ENCODE results near the gene VEGFA.

VEGFA gene

DNA sequence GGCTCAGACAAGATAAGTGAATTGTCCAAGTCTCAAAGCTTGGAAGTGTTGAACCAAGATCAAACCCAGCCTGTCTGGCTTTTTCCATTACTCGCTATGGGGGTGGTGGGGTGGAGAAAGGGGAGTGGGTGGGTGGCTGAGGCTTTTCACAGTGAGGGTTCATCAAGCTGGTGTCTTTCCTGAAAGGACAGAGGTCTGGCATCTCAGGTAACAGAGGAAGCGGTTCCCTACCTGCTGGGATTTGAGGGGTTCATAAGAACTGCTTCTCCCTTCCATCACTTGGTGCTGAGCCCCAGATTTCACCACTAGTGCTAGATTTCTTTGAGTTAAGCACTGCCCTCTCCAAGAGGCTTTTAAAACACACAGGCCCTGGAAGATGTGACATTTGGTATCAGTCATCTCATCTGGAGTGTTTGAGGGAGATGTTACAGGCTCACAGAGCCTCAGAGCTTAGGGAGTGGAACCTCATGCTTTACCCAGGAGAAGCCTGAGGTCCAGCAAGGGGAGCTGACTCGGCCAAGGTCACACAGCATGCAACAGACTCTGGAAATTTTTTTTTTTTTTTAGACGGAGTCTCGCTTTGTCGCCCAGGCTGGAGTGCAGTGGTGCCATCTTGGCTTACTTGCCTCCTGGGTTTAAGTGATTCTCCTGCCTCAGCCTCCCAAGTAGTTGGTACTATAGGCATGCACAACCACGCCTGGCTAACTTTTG, 6.0 kb upstream of the VEGFA start:
- DNase-seq (ENCODE audit: low read depth): no peak
- TF ChIP-seq, protein P1, sequence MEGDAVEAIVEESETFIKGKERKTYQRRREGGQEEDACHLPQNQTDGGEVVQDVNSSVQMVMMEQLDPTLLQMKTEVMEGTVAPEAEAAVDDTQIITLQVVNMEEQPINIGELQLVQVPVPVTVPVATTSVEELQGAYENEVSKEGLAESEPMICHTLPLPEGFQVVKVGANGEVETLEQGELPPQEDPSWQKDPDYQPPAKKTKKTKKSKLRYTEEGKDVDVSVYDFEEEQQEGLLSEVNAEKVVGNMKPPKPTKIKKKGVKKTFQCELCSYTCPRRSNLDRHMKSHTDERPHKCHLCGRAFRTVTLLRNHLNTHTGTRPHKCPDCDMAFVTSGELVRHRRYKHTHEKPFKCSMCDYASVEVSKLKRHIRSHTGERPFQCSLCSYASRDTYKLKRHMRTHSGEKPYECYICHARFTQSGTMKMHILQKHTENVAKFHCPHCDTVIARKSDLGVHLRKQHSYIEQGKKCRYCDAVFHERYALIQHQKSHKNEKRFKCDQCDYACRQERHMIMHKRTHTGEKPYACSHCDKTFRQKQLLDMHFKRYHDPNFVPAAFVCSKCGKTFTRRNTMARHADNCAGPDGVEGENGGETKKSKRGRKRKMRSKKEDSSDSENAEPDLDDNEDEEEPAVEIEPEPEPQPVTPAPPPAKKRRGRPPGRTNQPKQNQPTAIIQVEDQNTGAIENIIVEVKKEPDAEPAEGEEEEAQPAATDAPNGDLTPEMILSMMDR (IDR thresholded peaks at IDR 0.05; ENCODE audit: low read depth, low read length, missing control alignments): no peak
- H3K4me3 ChIP-seq (ENCODE audit: low read depth, low read length): no peak overlapping the region

DNA sequence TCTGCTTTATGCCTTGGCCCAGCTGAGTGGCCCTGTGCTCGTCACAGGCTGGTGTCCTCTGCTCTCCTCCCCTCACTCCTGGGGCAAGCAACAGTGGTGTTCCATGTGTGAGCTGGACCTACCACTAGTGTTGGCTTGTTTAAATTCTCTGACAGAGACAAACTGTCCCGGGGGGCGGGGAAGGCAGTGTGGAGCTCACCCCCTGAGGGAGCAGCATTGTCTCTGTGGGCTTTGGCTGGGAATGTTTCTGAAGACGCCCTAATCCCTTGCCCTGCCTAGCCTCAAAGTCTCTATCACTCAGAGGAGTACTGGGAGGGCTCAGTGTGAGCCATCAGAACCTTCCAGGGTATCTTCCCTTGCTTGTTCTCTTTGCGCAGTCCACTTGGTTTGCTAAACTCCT, 5.2 kb upstream of the VEGFA start:
- TF ChIP-seq, protein P1 (IDR thresholded peaks at IDR 0.05; ENCODE audit: low read depth, low read length, missing control alignments): no peak
- H3K4me3 ChIP-seq (ENCODE audit: low read depth, low read length): no peak overlapping the region
- no peak for DNase-seq (ENCODE audit: low read depth)

DNA sequence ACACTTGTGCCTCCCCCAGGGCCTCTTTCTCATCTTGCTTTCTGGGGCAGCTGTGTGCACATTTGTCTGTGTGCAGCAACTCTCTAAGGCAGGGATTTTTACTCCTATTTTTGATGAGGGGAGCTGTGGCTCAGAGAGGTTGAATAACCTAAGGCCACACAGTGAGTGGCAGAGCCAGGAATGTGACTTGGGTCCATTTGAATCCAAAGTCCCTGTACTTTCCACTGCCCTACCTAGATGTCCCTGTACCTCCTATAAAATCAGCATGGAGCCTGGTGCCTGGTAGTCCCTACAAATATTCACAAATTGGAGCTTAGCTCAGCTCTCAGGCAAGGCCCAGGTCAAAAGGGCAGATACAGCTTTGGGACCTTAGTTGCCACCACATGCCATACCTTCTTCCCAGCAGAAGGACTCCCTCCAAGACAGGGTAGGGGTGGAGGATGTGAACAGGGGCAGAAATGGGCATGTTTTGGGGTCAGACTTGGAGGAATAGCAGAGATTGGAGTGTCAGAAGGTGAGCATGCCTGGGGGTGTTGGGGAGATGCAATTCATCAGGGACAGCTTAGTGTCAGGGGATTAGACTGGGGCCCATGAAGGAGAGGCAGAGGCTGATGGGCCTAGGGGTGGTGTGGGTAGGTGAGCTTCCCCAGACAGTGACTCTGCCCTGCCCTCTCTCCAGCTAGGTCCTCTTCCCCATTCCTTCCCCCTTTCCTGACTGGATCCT, 4.1 kb upstream of the VEGFA start:
- no peak for DNase-seq (ENCODE audit: low read depth)
- TF ChIP-seq, protein P1 (IDR thresholded peaks at IDR 0.05; ENCODE audit: low read depth, low read length, missing control alignments): no peak
- H3K4me3 ChIP-seq (ENCODE audit: low read depth, low read length): no peak overlapping the region

DNA sequence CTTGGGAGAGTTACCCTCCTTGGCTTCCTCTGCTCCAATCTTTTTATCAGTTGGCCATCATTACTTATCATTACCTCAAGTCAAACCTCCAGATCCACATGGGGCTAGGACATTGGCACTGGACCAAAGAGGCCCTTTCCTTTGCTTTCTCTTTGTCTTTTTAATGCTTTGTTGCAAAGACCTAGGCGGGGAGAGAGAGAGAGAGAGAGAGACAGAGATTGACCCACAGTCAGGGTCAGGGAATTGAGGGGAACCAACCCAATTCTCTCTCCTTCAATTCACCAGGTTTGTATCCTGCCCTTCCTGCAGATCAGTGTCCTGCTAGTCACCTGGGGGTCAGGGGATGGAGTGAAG, 3.5 kb upstream of the VEGFA start:
- TF ChIP-seq, protein P1 (IDR thresholded peaks at IDR 0.05; ENCODE audit: low read depth, low read length, missing control alignments): no peak
- DNase-seq (ENCODE audit: low read depth): no peak
- no peak overlapping the region for H3K4me3 ChIP-seq (ENCODE audit: low read depth, low read length)

DNA sequence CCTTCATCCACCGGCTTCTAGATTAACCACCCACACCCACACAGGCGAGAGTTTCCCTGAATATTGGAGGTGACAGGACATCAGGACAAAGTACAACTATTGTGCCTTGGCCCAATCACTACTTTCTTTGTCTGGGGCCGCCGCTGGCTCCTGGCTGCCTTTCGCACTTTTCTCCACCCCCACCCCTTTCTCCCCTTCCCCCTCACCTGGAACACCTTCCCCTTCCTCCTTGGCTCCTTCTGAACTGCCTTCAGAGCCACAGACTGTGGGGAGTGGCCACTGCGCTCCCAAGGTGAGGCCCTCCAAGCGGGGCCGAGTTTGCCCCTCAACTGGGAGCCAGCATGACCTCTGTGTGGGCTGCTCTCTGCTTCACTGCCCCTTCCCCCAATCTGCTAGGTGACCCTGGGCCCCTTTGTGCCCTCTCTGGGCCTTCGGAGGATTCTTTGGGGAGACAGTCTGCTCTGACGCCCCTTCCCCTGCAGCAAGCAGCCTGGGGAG, 3.0 kb upstream of the VEGFA start:
- DNase-seq (ENCODE audit: low read depth): no peak
- TF ChIP-seq, protein P1 (IDR thresholded peaks at IDR 0.05; ENCODE audit: low read depth, low read length, missing control alignments): no peak
- H3K4me3 ChIP-seq (ENCODE audit: low read depth, low read length): no peak overlapping the region

DNA sequence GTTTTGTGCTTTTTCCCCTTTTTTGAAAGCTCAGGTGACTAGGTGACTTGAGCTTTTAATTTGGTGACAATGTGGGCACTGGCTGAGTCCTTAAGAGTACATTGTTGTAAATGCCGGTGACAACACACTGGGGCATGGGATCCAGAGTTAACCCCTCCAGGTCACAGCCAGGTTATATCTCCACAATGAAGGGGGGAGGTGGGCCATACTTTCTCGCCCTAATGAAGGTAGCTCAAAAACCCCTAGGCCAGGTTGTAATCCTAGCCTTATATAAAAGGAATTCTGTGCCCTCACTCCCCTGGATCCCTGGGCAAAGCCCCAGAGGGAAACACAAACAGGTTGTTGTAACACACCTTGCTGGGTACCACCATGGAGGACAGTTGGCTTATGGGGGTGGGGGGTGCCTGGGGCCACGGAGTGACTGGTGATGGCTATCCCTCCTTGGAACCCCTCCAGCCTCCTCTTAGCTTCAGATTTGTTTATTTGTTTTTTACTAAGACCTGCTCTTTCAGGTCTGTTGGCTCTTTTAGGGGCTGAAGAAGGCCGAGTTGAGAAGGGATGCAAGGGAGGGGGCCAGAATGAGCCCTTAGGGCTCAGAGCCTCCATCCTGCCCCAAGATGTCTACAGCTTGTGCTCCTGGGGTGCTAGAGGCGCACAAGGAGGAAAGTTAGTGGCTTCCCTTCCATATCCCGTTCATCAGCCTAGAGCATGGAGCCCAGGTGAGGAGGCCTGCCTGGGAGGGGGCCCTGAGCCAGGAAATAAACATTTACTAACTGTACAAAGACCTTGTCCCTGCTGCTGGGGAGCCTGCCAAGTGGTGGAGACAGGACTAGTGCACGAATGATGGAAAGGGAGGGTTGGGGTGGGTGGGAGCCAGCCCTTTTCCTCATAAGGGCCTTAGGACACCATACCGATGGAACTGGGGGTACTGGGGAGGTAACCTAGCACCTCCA, 2.2 kb upstream of the VEGFA start:
- TF ChIP-seq, protein P1 (IDR thresholded peaks at IDR 0.05; ENCODE audit: low read depth, low read length, missing control alignments): no peak
- no peak for DNase-seq (ENCODE audit: low read depth)
- no peak overlapping the region for H3K4me3 ChIP-seq (ENCODE audit: low read depth, low read length)

Measured in GM12864 (cell line).